Upper lobe of left lung (tissue), 4 donors: ENCODE data around the gene ZSCAN26.

ENCODE experiments used
- POLR2A ChIP-seq, 4 donors: fragments of 450-650 bp; IDR thresholded peaks; one replicate each; pipeline ENCODE4 v1.5.1; 2016 to 2017; ENCODE audit warnings: antibody characterized with exemption in 4 of 4, mild to moderate bottlenecking in 2 of 4
- TF ChIP-seq, protein P1 (sequence below), 6 experiments: fragments of 450-650 bp in 4 of 6; fragments of 200-600 bp in 2 of 6; sonication (generic) in 2 of 6; IDR thresholded peaks; one replicate each; pipeline ENCODE4 v1.5.1; 2016 to 2019; ENCODE audit warnings: antibody characterized with exemption in 6 of 6

DNA sequence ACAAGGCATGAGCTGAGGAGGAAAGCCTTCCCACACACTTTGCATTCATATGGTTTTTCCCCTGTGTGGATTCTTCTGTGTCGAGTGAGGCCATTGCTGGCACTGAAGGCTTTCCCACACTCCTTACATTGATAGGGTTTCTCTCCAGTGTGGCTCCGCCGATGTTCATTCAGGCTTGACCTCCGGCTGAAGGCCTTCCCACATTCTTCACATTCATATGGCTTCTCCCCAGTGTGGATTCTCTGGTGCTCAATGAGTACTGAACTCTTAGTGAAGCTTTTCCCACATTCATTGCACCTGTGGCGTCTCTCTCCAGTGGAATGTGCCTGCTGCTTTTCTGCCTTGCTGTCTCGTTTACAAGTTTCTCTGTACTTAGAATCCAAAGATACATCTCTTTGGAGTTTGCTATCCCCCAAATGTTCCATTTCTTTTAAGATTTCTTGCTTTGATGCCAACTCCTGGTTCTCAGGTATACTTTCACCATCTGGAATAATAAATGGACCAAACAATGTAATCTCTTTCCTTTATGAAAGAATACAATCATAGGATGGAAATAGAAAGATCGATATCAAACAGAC is 59.5 kb downstream of the ZSCAN26 start:
- no peak for TF ChIP-seq POLR2A (IDR thresholded peaks at IDR 0.05)
- TF ChIP-seq, protein P1, sequence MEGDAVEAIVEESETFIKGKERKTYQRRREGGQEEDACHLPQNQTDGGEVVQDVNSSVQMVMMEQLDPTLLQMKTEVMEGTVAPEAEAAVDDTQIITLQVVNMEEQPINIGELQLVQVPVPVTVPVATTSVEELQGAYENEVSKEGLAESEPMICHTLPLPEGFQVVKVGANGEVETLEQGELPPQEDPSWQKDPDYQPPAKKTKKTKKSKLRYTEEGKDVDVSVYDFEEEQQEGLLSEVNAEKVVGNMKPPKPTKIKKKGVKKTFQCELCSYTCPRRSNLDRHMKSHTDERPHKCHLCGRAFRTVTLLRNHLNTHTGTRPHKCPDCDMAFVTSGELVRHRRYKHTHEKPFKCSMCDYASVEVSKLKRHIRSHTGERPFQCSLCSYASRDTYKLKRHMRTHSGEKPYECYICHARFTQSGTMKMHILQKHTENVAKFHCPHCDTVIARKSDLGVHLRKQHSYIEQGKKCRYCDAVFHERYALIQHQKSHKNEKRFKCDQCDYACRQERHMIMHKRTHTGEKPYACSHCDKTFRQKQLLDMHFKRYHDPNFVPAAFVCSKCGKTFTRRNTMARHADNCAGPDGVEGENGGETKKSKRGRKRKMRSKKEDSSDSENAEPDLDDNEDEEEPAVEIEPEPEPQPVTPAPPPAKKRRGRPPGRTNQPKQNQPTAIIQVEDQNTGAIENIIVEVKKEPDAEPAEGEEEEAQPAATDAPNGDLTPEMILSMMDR (IDR thresholded peaks at IDR 0.05), result no peak
